Esophagus muscularis mucosa (tissue), 4 donors: ENCODE results near the gene L3MBTL4. TPM values are rescaled to one million over a fixed set of nuclear protein-coding genes. Genes with fewer than 3 reads are reported as not detected.

Source experiments
- DNase-seq: peaks from one replicate; pipeline ENCODE4 v3.0.0-alpha.2; 2017; ENCODE audit errors: extremely low spot score
- H3K27ac ChIP-seq, 4 donors: fragments of 200-600 bp; sonication (generic); replicated peaks in 1 of 4; 1 replicate in 3 of 4; 2 replicates in 1 of 4; pipeline ENCODE4 v1.5.1; 2016 to 2019; ENCODE audit warnings: mild to moderate bottlenecking in 1 of 4
- H3K27me3 ChIP-seq, 4 donors: fragments of 200-600 bp; sonication (generic); one replicate each; pipeline versions ENCODE4 v1.5.1 to v1.6.0; 2016 to 2019
- H3K36me3 ChIP-seq, 4 donors: fragments of 200-600 bp; sonication (generic); one replicate each; pipeline ENCODE4 v1.5.1; 2016 to 2019
- H3K4me1 ChIP-seq, 4 donors: fragments of 200-600 bp; sonication (generic); one replicate each; pipeline ENCODE4 v1.5.1; 2016 to 2019
- H3K4me3 ChIP-seq, 4 donors: fragments of 200-600 bp; sonication (generic); 1 replicate in 2 of 4; 2 replicates in 2 of 4; pipeline ENCODE4 v1.5.1; 2016 to 2019; ENCODE audit warnings: mild to moderate bottlenecking in 4 of 4, moderate library complexity in 1 of 4
- H3K9me3 ChIP-seq, 4 donors: fragments of 200-600 bp; sonication (generic); 1 replicate in 3 of 4; 2 replicates in 1 of 4; pipeline ENCODE4 v1.5.1; 2016 to 2019
- EP300 ChIP-seq: sonication (generic); formaldehyde crosslinking; IDR thresholded peaks from one replicate; pipeline ENCODE4 v1.6.1; 2017; ENCODE audit warnings: antibody characterized with exemption
- POLR2A ChIP-seq: fragments of 450-650 bp; IDR thresholded peaks from one replicate; pipeline ENCODE4 v1.6.1; 2017; ENCODE audit warnings: antibody characterized with exemption, moderate library complexity, mild to moderate bottlenecking, low read depth
- POLR2AphosphoS5 ChIP-seq, 2 donors: sonication (generic); formaldehyde crosslinking; IDR thresholded peaks; one replicate each; pipeline ENCODE4 v1.6.1; 2017; ENCODE audit warnings: antibody characterized with exemption in 2 of 2
- WGBS: methylation state at CpG from one replicate; pipeline ENCODE4 v1.1.5; 2018; 5-methylcytosine and 5-hydroxymethylcytosine counted together
- intact Hi-C: fragments of 100-400 bp; cut with DNase I; formaldehyde crosslinking; loops from one replicate; pipeline ENCODE4 v1.15.1; 2023
- total RNA-seq, 4 donors: library from RNA; depleted of rRNA; stranded (reverse); fragments of >200 nt; gene quantifications; one replicate each; pipeline versions ENCODE4 v1.1.0 to v1.2.1, GENCODE V29; 2016
- TF ChIP-seq, protein P1 (sequence below), 3 experiments: fragments of 200-600 bp in 2 of 3; fragments of 450-650 bp in 1 of 3; sonication (generic) in 2 of 3; IDR thresholded peaks; one replicate each; pipeline ENCODE4 v1.5.1; 2017 to 2019; ENCODE audit warnings: antibody characterized with exemption in 3 of 3, mild to moderate bottlenecking in 2 of 3, moderate library complexity in 1 of 3

The L3MBTL4 gene
- total RNA-seq, 4 donors from 2014 or later, result 1.0 to 2.9 (median 1.6) TPM

DNA sequence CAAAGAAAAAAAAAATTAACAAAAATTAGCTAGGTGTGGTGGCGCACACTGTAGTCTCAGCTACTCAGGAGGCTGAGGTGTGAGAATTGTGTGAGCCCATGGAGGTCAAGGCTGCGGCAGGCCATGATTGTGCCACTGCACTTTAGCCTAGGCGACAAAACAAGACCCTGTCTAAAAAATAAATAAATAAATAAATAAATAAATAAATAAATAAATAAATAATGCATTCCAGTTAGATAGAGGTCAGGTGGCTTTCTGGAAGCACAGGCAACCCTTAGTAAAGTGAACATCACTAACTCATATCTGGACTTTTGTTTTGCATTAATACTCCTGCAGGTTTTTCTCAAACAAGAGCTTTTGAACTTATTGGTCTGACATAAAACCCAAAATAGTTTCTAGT, 206.8 kb downstream of the L3MBTL4 start:
- H3K36me3 ChIP-seq, result no peaks in the 10 kb centered on the region
- no peaks in the 10 kb centered on the region for H3K27me3 ChIP-seq
- peak; percentile 39 for DNase-seq
- no peak for TF ChIP-seq POLR2A
- no peak for TF ChIP-seq EP300
- TF ChIP-seq, protein P1, sequence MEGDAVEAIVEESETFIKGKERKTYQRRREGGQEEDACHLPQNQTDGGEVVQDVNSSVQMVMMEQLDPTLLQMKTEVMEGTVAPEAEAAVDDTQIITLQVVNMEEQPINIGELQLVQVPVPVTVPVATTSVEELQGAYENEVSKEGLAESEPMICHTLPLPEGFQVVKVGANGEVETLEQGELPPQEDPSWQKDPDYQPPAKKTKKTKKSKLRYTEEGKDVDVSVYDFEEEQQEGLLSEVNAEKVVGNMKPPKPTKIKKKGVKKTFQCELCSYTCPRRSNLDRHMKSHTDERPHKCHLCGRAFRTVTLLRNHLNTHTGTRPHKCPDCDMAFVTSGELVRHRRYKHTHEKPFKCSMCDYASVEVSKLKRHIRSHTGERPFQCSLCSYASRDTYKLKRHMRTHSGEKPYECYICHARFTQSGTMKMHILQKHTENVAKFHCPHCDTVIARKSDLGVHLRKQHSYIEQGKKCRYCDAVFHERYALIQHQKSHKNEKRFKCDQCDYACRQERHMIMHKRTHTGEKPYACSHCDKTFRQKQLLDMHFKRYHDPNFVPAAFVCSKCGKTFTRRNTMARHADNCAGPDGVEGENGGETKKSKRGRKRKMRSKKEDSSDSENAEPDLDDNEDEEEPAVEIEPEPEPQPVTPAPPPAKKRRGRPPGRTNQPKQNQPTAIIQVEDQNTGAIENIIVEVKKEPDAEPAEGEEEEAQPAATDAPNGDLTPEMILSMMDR (IDR thresholded peaks at IDR 0.05), result no peak
- TF ChIP-seq POLR2AphosphoS5 (IDR thresholded peaks at IDR 0.05), result no peak
- intact Hi-C loops, result no loop called here
- H3K4me3 ChIP-seq, result no peak overlapping the region
- no peaks in the 10 kb centered on the region for H3K4me1 ChIP-seq
- no peaks in the 10 kb centered on the region for H3K9me3 ChIP-seq
- H3K27ac ChIP-seq, result no peak overlapping the region
- 90% methylated on average over 3 of the region's 3 CpGs for WGBS

DNA sequence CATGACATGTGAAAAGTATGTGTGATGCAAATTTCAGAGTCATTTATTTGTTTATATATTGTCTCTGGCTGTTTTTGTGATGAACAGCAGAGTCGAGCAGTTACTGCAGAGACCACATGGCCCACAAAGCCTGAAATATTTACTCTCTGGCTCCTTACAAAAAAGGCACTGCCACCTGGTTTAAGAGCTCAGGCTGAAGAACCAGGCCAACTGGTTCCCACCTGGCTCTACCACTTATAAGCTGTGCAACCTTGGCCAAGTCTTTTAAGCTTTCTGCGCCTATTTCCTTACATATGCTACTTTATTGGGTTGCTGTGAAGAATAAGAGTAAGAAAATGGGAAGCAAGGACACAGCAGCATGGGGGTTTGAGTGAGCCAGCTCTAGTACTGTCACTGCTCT, 207.6 kb downstream of the L3MBTL4 start:
- no peak overlapping the region for H3K4me3 ChIP-seq
- 86% methylated on average over 2 of the region's 2 CpGs for WGBS
- DNase-seq, result no peak
- H3K9me3 ChIP-seq, result no peaks in the 10 kb centered on the region
- no peaks in the 10 kb centered on the region for H3K36me3 ChIP-seq
- H3K4me1 ChIP-seq, result no peaks in the 10 kb centered on the region
- intact Hi-C loops, result no loop called here
- TF ChIP-seq POLR2AphosphoS5 (IDR thresholded peaks at IDR 0.05) (no peak), POLR2A (no peak), EP300 (no peak)
- TF ChIP-seq, protein P1 (IDR thresholded peaks at IDR 0.05), result no peak
- H3K27ac ChIP-seq, result no peak overlapping the region
- no peaks in the 10 kb centered on the region for H3K27me3 ChIP-seq

DNA sequence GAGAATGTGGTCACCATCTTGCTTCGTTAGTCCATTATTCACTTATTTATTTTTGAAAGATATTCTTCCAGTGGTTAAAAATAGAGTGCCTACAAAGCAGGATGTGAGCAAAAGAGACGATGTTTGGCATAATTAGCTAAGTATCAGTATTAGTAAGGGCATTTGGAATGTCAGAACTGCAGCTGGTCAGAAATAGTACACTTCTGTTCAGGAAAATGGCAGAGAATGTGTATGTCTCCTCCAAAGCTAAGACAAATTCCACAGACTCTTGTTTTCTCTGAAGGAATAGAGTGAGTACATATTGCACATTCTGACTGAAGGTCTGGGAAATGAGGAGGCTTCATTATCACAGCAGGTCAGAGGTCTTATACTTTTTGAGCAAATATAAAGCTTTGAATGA, 209.0 kb downstream of the L3MBTL4 start:
- DNase-seq, result no peak
- WGBS, result 67% methylated on average over 2 of the region's 2 CpGs
- Histone ChIP-seq H3K36me3 (no peaks in the 10 kb centered on the region), H3K9me3 (no peaks in the 10 kb centered on the region), H3K27ac (no peak overlapping the region), H3K27me3 (no peaks in the 10 kb centered on the region), H3K4me3 (no peak overlapping the region), H3K4me1 (no peaks in the 10 kb centered on the region)
- intact Hi-C loops, result no loop called here
- TF ChIP-seq, protein P1 (IDR thresholded peaks at IDR 0.05), result no peak
- TF ChIP-seq POLR2AphosphoS5 (IDR thresholded peaks at IDR 0.05) (no peak), POLR2A (no peak), EP300 (no peak)

DNA sequence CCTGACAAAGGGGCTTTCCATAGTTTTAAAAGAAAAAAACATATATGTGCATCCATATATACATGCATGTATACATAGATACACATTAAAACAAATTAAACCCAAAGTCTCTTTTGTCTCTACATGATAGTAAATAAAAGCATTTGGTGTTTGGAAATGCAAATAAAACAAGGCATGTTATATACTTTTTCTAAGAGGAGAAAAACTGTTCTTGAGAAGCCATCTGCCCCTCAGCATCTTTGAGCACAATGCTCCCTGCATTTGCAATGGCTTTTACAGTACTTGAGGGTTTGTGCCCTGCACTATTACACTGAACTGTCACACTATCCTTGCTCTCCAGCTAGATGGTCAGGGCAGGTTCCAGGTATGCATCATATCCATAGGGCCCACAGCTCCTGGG, 210.2 kb downstream of the L3MBTL4 start:
- Histone ChIP-seq H3K4me1 (no peaks in the 10 kb centered on the region), H3K9me3 (no peaks in the 10 kb centered on the region), H3K27ac (no peak overlapping the region), H3K36me3 (no peaks in the 10 kb centered on the region), H3K4me3 (no peak overlapping the region), H3K27me3 (no peaks in the 10 kb centered on the region)
- peak; percentile 21 for DNase-seq
- TF ChIP-seq POLR2A, result no peak
- TF ChIP-seq EP300, result no peak
- TF ChIP-seq, protein P1 (IDR thresholded peaks at IDR 0.05), result no peak
- TF ChIP-seq POLR2AphosphoS5 (IDR thresholded peaks at IDR 0.05), result no peak
- intact Hi-C loops, result no loop called here

DNA sequence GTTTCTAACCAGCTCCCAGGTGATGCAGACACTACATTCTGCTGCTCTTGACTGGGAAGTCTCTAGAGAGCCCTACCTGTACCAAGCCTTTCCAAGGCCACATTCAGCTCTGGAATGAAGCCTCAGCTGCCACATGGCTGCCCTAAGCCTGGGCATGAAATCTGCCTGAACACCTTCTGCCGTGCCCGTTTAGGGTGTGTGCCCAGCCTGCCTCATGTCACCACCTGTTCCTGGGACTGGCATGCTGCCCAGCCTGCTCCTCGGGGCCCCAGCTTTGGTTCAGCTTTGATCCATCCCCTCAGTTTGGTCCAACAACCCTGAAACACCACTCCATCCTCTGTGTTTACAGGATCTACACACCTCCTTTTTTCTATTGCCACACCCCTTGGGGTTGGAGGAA, 210.9 kb downstream of the L3MBTL4 start:
- WGBS, result 82% methylated on average over 3 of the region's 3 CpGs
- Histone ChIP-seq H3K4me3 (no peak overlapping the region), H3K27ac (no peak overlapping the region), H3K9me3 (no peaks in the 10 kb centered on the region), H3K4me1 (no peaks in the 10 kb centered on the region), H3K36me3 (no peaks in the 10 kb centered on the region), H3K27me3 (no peaks in the 10 kb centered on the region)
- peak; percentile 72 for DNase-seq
- intact Hi-C loops, result no loop called here
- TF ChIP-seq POLR2A (no peak), POLR2AphosphoS5 (IDR thresholded peaks at IDR 0.05) (no peak), EP300 (no peak)
- TF ChIP-seq, protein P1 (IDR thresholded peaks at IDR 0.05), result no peak
